Measurements from ENCODE around the gene SEMA5B. TPM values are rescaled to one million over a fixed set of nuclear protein-coding genes. Genes with fewer than 3 reads are reported as not detected.

The SEMA5B gene
- total RNA-seq, 1 donor from 2014 or later: 68.8 TPM

- Mint-ChIP-seq H3K27me3 (ENCODE audit: low read depth) (peaks cover 19% of the 10 kb centered on the region), H3K36me3 (ENCODE audit: low read depth) (peaks cover 6% of the 10 kb centered on the region), H3K4me1 (ENCODE audit: low read depth) (no peaks in the 10 kb centered on the region), H3K9me3 (ENCODE audit: low read depth) (no peaks in the 10 kb centered on the region), H3K4me3 (ENCODE audit: unreplicated experiment) (no peak overlapping the region), H3K27ac (ENCODE audit: unreplicated experiment) (no peak overlapping the region)
- TF ChIP-seq, protein P1, sequence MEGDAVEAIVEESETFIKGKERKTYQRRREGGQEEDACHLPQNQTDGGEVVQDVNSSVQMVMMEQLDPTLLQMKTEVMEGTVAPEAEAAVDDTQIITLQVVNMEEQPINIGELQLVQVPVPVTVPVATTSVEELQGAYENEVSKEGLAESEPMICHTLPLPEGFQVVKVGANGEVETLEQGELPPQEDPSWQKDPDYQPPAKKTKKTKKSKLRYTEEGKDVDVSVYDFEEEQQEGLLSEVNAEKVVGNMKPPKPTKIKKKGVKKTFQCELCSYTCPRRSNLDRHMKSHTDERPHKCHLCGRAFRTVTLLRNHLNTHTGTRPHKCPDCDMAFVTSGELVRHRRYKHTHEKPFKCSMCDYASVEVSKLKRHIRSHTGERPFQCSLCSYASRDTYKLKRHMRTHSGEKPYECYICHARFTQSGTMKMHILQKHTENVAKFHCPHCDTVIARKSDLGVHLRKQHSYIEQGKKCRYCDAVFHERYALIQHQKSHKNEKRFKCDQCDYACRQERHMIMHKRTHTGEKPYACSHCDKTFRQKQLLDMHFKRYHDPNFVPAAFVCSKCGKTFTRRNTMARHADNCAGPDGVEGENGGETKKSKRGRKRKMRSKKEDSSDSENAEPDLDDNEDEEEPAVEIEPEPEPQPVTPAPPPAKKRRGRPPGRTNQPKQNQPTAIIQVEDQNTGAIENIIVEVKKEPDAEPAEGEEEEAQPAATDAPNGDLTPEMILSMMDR (IDR thresholded peaks at IDR 0.05): peak; percentile 31
- DNase-seq (ENCODE audit: low spot score): no peak
These were observed 105.5 kb downstream of the SEMA5B start for GRCh38 chr3:122921791-122922651.

GRCh38 chr3:122920986-122921385 lies 106.6 kb downstream of the SEMA5B start:
- Mint-ChIP-seq H3K4me1 (ENCODE audit: low read depth) (no peaks in the 10 kb centered on the region), H3K9me3 (ENCODE audit: low read depth) (no peaks in the 10 kb centered on the region), H3K27me3 (ENCODE audit: low read depth) (peaks cover 22% of the 10 kb centered on the region), H3K4me3 (ENCODE audit: unreplicated experiment) (no peak overlapping the region), H3K36me3 (ENCODE audit: low read depth) (peaks cover 14% of the 10 kb centered on the region), H3K27ac (ENCODE audit: unreplicated experiment) (no peak overlapping the region)
- TF ChIP-seq, protein P1 (IDR thresholded peaks at IDR 0.05): no peak
- DNase-seq (ENCODE audit: low spot score): no peak

GRCh38 chr3:122919291-122919610 lies 108.3 kb downstream of the SEMA5B start:
- no peak for DNase-seq (ENCODE audit: low spot score)
- Mint-ChIP-seq H3K27ac (ENCODE audit: unreplicated experiment) (no peak overlapping the region), H3K4me3 (ENCODE audit: unreplicated experiment) (no peak overlapping the region), H3K36me3 (ENCODE audit: low read depth) (peaks cover 15% of the 10 kb centered on the region), H3K9me3 (ENCODE audit: low read depth) (no peaks in the 10 kb centered on the region), H3K4me1 (ENCODE audit: low read depth) (no peaks in the 10 kb centered on the region), H3K27me3 (ENCODE audit: low read depth) (peaks cover 20% of the 10 kb centered on the region)
- TF ChIP-seq, protein P1 (IDR thresholded peaks at IDR 0.05): no peak

DNA sequence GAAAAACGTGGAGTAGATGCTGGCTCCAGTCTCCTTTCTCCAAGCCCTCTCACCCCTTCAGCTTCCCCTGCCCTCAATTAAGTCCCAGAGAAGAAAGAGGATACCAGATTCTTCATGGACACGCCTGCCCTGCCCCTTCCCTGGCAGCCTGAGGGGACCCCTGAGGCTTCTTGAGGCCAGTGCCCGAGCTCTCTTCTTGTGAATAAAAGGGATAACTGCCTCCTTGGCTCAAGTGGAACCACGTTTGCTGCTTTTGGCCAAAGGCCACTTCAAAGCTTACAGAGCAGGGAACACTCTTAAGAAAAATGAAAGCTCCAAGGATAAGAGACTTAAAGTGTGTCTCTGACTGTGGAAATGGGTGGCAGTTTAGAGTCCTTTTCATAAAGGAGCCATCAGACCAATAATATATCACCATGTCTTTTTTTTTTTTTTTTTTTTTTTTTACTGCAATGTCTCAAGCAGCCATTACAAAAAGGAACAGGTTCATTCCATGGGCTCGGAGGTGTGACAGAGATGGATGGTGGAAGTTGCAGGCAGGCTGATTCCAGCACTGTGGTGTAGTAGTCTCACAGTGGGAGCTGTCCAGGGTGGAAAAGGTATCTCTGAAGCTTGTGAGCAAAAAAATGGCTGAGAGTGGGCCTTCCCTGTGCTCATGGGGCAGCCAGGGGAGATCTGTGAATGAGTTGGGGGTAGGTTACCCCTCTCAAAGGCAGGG lies 108.8 kb downstream of the SEMA5B start:
- H3K36me3 Mint-ChIP-seq (ENCODE audit: low read depth): peaks cover 16% of the 10 kb centered on the region
- no peaks in the 10 kb centered on the region for H3K4me1 Mint-ChIP-seq (ENCODE audit: low read depth)
- H3K27ac Mint-ChIP-seq (ENCODE audit: unreplicated experiment): no peak overlapping the region
- TF ChIP-seq, protein P1 (IDR thresholded peaks at IDR 0.05): no peak
- DNase-seq (ENCODE audit: low spot score): no peak
- peaks cover 20% of the 10 kb centered on the region for H3K27me3 Mint-ChIP-seq (ENCODE audit: low read depth)
- H3K9me3 Mint-ChIP-seq (ENCODE audit: low read depth): no peaks in the 10 kb centered on the region
- no peak overlapping the region for H3K4me3 Mint-ChIP-seq (ENCODE audit: unreplicated experiment)

GRCh38 chr3:122917412-122917811 lies 110.2 kb downstream of the SEMA5B start:
- Mint-ChIP-seq H3K4me1 (ENCODE audit: low read depth) (no peaks in the 10 kb centered on the region), H3K27ac (ENCODE audit: unreplicated experiment) (no peak overlapping the region), H3K4me3 (ENCODE audit: unreplicated experiment) (no peak overlapping the region), H3K36me3 (ENCODE audit: low read depth) (peaks cover 16% of the 10 kb centered on the region), H3K9me3 (ENCODE audit: low read depth) (no peaks in the 10 kb centered on the region), H3K27me3 (ENCODE audit: low read depth) (peaks cover 16% of the 10 kb centered on the region)
- DNase-seq (ENCODE audit: low spot score): no peak
- TF ChIP-seq, protein P1 (IDR thresholded peaks at IDR 0.05): no peak
